HepG2 (cell line): ENCODE measurements around the gene RAD21L1. TPM values are rescaled to one million over a fixed set of nuclear protein-coding genes. Genes with fewer than 3 reads are reported as not detected.

Experiments
- ARNT ChIP-seq: fragments of 450-650 bp; IDR thresholded peaks from 2 replicates; pipeline ENCODE4 v1.6.1; 2017
- ARNTL ChIP-seq: sonication (generic); formaldehyde crosslinking; IDR thresholded peaks from 2 replicates; pipeline ENCODE4 v1.4.0; 2020; ENCODE audit warnings: mild to moderate bottlenecking, missing genetic modification reagents
- BATF2 ChIP-seq: sonication (generic); formaldehyde crosslinking; IDR thresholded peaks from 2 replicates; pipeline ENCODE4 v1.8.0; 2022; ENCODE audit warnings: mild to moderate bottlenecking, missing genetic modification reagents, moderate library complexity
- HNRNPL ChIP-seq: fragments of 200-400 bp; formaldehyde crosslinking; IDR thresholded peaks from 2 replicates; pipeline ENCODE4 v1.6.1; 2017; ENCODE audit warnings: mild to moderate bottlenecking, low read depth, low read length
- JUND ChIP-seq: sonication (generic); formaldehyde crosslinking; IDR thresholded peaks from 2 replicates; pipeline ENCODE4 v1.8.0; 2022; ENCODE audit warnings: mild to moderate bottlenecking, missing genetic modification reagents
- MAZ ChIP-seq, 2 experiments: sonication (generic) in 1 of 2; formaldehyde crosslinking in 1 of 2; IDR thresholded peaks; 2 replicates each; pipeline versions ENCODE4 v1.5.0 to v1.6.1; 2012 to 2020; ENCODE audit warnings: low read depth in 2 of 2, mild to moderate bottlenecking in 2 of 2, borderline replicate concordance in 1 of 2, improper control_type of control experiment in 1 of 2, low read length in 1 of 2, missing genetic modification reagents in 1 of 2, moderate library complexity in 1 of 2
- MXI1 ChIP-seq: IDR thresholded peaks from 3 replicates; pipeline ENCODE4 v1.6.1; 2012; ENCODE audit warnings: low read depth, low read length, inconsistent platforms, borderline replicate concordance
- NBN ChIP-seq: fragments of 450-650 bp; conservative IDR thresholded peaks from 2 replicates; pipeline ENCODE4 v1.6.1; 2017
- PAWR ChIP-seq: sonication (generic); formaldehyde crosslinking; IDR thresholded peaks from 2 replicates; pipeline ENCODE4 v1.4.0; 2020; ENCODE audit warnings: missing genetic modification reagents, mild to moderate bottlenecking, borderline replicate concordance
- TAF15 ChIP-seq: fragments of 200-400 bp; formaldehyde crosslinking; IDR thresholded peaks from one replicate; pipeline ENCODE4 v1.6.1; 2018; ENCODE audit warnings: mild to moderate bottlenecking, low read depth, low read length; ENCODE audit not compliant: poor library complexity, severe bottlenecking
- ZBTB37 ChIP-seq: sonication (generic); formaldehyde crosslinking; IDR thresholded peaks from 2 replicates; pipeline ENCODE4 v1.4.0; 2020; ENCODE audit warnings: mild to moderate bottlenecking, missing genetic modification reagents
- ZNF143 ChIP-seq: sonication (generic); formaldehyde crosslinking; IDR thresholded peaks from 2 replicates; pipeline ENCODE4 v1.4.0; 2020; ENCODE audit warnings: missing genetic modification reagents
- ZNF558 ChIP-seq: sonication (generic); formaldehyde crosslinking; IDR thresholded peaks from 2 replicates; pipeline ENCODE4 v1.9.0; 2022; ENCODE audit warnings: mild to moderate bottlenecking, missing genetic modification reagents, borderline replicate concordance
- polyA plus RNA-seq, 8 experiments: library from polyadenylated mRNA; depleted of rRNA in 3 of 8; stranded (reverse) in 7 of 8; unstranded in 1 of 8; fragments of >200 nt; fragmentation: Illumina TruSeq in 4 of 8; extraction: Trizol in 4 of 8; gene quantifications; 2 replicates each; pipeline versions ENCODE4 v1.2.1 to v1.2.3, GENCODE V29; 2011 to 2016; ENCODE audit warnings: low read depth in 4 of 8, missing spikeins in 1 of 8, mixed read lengths in 1 of 8; ENCODE audit not compliant: insufficient read depth in 1 of 8
- total RNA-seq, 5 experiments: library from RNA; depleted of rRNA; stranded (reverse); fragments of >200 nt; fragmentation: Illumina TruSeq; extraction: Trizol; gene quantifications; 2 replicates each; pipeline ENCODE4 v1.2.3, GENCODE V29; 2016; ENCODE audit warnings: low read depth in 1 of 5
- TF ChIP-seq, protein P1 (sequence below): sonication (generic); formaldehyde crosslinking; IDR thresholded peaks from 2 replicates; pipeline ENCODE4 v1.5.0; 2020; ENCODE audit warnings: missing genetic modification reagents
- TF ChIP-seq, protein P2 (sequence below): sonication (generic); formaldehyde crosslinking; IDR thresholded peaks from 2 replicates; pipeline ENCODE4 v1.8.1; 2023; ENCODE audit warnings: mild to moderate bottlenecking, moderate library complexity, missing genetic modification reagents
- TF ChIP-seq, protein P3 (sequence below): sonication (generic); formaldehyde crosslinking; IDR thresholded peaks from 2 replicates; pipeline ENCODE4 v1.4.0; 2020; ENCODE audit warnings: mild to moderate bottlenecking, missing genetic modification reagents, borderline replicate concordance
- TF ChIP-seq, protein P4 (sequence below): sonication (generic); formaldehyde crosslinking; IDR thresholded peaks from 2 replicates; pipeline ENCODE4 v1.4.0; 2020; ENCODE audit warnings: missing genetic modification reagents

The RAD21L1 gene
- total and polyA plus RNA-seq, 2 of the 13 experiments (the other 11 are each of a cell fraction or from before 2014, with no cell fraction given) = not detected

DNA sequence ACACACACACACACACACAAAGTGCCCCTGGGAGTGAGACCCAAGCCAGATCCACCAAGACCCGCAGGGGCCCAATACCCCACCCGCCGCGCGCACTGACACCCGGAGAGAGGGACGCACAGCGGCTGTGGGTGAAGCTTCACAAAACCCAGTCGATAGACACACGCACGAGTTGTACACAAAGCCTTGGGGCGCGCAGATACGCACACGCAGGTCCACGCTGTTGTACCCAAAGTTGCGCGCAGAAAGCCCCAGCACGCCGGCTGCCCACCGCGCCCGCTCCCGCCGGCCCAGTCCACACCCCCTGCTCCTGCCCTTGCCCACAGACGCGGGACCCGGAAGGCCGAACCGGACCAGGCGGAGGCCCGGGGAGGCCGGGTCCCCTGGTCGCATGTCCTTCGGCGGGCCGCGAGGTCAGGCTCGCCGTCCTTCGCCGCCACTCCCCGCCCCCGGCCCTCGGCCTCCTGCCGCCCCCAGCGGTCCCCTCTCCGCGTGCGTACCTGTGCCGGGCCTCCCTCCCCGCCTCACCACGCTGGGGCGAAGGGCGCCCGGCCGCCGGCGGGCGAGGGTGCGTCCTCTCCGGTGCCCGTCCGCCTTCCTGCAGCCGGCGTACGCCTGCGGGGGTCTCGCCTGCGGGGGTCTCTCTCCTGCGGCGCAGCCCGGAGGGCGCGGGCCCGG is 41.1 kb upstream of the RAD21L1 start, which contains the start of gene TMEM74B (continued):
- TF ChIP-seq NBN (no peak), TAF15 (peak; percentile 77), BATF2 (CRISPR knock-in tag) (no peak), MAZ (IDR thresholded peaks at IDR 0.05; ENCODE audit: borderline replicate concordance, low read depth, low read length) (no peak), MAZ (CRISPR knock-in tag; IDR thresholded peaks at IDR 0.05; ENCODE audit: low read depth) (peak; percentile 88), HNRNPL (peak; percentile 63; the same call in 1 of the 2 replicates), PAWR (CRISPR knock-in tag) (0 out of 2 replicates have a peak, but pooled peaks have one; percentile 56), ZNF558 (CRISPR knock-in tag) (peak; percentile 44; the same call in 1 of the 2 replicates), MXI1 (no peak), ZBTB37 (no peak), JUND (CRISPR knock-in tag) (no peak), ZNF143 (CRISPR knock-in tag) (no peak), ARNTL (CRISPR knock-in tag) (peak; percentile 27; the same call in 1 of the 2 replicates), ARNT (no peak)
- TF ChIP-seq, protein P1, sequence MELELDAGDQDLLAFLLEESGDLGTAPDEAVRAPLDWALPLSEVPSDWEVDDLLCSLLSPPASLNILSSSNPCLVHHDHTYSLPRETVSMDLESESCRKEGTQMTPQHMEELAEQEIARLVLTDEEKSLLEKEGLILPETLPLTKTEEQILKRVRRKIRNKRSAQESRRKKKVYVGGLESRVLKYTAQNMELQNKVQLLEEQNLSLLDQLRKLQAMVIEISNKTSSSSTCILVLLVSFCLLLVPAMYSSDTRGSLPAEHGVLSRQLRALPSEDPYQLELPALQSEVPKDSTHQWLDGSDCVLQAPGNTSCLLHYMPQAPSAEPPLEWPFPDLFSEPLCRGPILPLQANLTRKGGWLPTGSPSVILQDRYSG (CRISPR knock-in tag) = peak; percentile 18; the same call in 1 of the 2 replicates
- TF ChIP-seq, protein P2, sequence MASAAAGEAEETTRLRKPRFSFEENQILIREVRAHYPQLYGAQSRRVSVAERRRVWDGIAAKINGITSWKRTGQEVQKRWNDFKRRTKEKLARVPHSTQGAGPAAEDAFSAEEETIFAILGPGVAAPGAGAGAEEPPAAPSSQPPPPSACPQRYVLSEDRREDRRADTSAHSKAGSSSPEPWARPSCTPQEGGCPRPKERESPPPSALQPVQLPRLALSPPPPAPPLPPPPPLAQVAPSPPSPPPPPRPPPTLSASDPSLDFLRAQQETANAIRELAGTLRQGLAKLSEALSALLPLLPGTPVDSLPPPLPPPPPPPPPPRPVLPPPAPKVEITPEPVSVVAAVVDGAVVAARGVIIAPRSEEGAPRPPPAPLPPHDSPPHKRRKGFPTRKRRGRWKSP (CRISPR knock-in tag) = peak; percentile 45; the same call in 1 of the 2 replicates
- TF ChIP-seq, protein P3, sequence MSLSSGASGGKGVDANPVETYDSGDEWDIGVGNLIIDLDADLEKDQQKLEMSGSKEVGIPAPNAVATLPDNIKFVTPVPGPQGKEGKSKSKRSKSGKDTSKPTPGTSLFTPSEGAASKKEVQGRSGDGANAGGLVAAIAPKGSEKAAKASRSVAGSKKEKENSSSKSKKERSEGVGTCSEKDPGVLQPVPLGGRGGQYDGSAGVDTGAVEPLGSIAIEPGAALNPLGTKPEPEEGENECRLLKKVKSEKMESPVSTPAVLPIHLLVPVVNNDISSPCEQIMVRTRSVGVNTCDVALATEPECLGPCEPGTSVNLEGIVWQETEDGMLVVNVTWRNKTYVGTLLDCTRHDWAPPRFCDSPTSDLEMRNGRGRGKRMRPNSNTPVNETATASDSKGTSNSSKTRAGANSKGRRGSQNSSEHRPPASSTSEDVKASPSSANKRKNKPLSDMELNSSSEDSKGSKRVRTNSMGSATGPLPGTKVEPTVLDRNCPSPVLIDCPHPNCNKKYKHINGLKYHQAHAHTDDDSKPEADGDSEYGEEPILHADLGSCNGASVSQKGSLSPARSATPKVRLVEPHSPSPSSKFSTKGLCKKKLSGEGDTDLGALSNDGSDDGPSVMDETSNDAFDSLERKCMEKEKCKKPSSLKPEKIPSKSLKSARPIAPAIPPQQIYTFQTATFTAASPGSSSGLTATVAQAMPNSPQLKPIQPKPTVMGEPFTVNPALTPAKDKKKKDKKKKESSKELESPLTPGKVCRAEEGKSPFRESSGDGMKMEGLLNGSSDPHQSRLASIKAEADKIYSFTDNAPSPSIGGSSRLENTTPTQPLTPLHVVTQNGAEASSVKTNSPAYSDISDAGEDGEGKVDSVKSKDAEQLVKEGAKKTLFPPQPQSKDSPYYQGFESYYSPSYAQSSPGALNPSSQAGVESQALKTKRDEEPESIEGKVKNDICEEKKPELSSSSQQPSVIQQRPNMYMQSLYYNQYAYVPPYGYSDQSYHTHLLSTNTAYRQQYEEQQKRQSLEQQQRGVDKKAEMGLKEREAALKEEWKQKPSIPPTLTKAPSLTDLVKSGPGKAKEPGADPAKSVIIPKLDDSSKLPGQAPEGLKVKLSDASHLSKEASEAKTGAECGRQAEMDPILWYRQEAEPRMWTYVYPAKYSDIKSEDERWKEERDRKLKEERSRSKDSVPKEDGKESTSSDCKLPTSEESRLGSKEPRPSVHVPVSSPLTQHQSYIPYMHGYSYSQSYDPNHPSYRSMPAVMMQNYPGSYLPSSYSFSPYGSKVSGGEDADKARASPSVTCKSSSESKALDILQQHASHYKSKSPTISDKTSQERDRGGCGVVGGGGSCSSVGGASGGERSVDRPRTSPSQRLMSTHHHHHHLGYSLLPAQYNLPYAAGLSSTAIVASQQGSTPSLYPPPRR (CRISPR knock-in tag) = 0 out of 2 replicates have a peak, but pooled peaks have one; percentile 14
- TF ChIP-seq, protein P4, sequence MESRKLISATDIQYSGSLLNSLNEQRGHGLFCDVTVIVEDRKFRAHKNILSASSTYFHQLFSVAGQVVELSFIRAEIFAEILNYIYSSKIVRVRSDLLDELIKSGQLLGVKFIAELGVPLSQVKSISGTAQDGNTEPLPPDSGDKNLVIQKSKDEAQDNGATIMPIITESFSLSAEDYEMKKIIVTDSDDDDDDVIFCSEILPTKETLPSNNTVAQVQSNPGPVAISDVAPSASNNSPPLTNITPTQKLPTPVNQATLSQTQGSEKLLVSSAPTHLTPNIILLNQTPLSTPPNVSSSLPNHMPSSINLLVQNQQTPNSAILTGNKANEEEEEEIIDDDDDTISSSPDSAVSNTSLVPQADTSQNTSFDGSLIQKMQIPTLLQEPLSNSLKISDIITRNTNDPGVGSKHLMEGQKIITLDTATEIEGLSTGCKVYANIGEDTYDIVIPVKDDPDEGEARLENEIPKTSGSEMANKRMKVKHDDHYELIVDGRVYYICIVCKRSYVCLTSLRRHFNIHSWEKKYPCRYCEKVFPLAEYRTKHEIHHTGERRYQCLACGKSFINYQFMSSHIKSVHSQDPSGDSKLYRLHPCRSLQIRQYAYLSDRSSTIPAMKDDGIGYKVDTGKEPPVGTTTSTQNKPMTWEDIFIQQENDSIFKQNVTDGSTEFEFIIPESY (CRISPR knock-in tag) = no peak
